NCI-H2107 (cell line): ENCODE measurements around the gene GRN.
"Not testable (repeated sequence)": the region's sequence is repeated elsewhere in the genome, so short reads cannot be mapped to it uniquely, and the experiment has no call there.

Experiments used
- DNase-seq: peaks from one replicate; lab custom pipeline; 2025; lab: John Stamatoyannopoulos, UW

Gene GRN

DNA sequence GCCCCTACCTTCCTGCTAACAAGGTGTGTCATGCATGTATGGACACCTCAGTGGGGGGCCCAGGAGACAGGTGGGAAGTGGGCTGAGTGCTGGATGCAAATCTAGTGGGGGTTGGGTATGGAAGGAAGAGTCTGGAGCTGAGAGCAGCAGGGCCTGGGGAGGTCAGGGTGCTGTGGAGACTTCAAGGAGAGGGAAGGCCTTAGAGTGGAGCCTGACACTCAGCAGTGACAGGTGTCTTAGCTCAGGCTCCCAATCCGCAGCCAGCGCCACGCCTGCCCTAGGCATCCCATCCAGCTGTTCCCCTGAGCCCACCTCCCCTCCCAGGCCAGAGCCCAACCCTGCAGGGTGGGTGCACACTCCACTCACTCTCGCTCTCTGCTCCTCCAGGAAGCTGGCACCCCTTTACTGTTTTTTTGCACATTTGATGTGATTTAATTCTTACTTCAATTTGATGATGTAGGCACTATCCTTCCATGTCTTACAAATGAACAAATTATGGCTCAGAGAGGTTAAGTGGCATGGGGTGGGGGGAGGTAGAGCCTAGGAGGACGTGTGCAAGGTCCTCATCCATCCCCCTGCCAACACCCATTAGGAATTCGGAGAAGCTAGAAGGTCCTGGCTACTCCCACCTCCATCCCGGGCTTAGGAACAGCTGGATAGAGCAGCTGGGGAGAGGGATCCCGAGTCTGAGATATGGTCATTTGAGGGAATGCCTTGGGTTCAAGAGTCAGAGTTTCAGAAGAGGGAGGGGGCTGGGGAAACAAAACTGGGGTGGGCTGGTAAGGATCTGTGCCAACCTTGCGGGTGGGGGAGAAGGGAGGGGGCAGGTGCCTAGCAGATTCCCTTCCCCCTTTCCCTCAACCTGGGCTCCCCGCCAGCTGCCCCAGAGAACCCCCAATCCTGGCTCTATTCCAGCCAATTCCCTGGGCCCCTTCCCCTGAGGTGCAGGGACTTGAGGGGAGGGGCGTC, 16.5 kb downstream of the GRN start:
- no peak for DNase-seq

DNA sequence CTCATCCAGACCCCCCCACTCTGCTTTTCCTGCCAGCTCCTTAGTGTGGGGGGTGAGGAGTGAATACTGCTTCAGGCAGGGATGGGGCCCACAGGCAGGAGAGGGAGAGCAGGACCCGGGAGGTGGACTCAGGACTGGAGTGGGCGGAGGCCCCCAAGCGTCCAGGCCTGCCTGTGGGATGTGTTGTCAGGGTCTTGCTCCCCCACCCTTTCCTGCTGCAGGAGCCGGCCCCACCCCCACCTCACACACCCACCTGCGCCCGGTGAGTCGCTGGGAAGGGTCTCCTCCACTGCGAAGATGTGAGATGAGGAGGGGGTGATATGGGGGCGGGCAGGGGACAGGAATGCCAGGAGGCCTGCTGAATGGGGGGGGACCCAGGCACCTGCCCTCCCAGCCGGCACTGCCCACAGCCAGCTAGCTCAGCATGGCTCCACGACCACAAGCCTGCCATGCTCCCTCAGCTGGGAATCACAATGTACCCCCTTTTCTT, 17.4 kb downstream of the GRN start:
- DNase-seq, result no peak

DNA sequence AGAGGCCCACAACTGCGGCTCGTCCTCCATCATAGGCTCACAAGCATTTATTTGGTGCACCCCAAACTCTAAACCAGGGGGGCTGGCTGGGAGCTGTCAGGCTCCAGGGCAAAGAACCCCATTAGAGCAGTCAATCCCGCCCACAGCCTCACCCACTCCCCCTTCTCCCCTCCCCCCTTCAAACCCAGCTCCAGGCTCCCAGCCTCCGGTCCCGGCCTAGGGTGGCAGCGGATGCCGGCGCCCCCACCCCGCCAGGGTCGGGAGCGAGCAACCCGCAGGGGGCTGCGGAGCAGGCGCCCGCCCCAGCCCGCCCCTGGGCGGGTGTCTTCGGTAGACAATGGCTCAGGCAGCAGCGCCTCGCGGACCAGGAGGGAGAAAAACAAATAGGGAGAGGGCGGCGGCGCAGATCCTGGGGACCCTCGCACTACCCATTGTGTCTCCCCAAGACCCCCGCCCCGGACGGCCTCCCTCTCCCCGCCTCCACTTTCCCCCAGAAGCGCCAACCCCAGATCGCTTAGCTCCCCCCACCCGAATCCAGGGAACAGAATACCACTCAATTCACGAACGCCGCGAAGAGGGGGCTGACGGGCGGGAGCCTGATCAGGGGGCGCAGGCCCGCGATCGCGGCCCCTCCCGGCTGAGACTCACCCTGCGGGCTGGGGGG, 18.0 kb downstream of the GRN start:
- no peak for DNase-seq

DNA sequence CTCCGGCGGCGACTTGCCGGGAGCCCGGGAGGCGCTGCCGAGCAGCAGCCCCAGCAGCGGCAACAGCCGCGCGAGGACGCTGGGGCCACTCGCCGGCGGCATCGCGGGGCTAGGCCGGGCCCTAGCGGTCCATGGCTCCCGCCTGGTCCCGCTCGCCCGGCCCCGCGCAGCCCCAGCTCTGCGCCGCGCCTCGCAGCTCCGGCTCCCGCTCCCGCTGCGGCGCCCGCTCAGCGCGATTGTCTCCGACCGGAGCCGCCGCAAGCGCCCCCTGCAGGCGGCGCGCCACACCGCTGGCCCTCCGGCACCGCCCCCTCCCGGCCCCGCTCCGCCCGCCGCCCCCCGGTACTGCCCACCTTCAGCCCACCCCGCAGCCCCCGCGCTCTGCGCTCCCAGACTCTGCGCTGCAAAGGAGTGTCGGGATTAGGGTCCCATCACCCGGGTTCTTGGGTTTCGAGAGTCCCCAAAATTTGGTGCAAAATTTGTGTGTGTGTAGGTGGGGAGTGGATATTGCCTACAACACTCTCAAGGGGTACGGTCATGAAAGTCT, 18.6 kb downstream of the GRN start, which contains the start of gene FAM171A2:
Gene FAM171A2, minus strand, starts transcription at position 241 of the 547 bp plus-strand sequence. Its CDS starts 139 bp downstream, at position 102.
- no peak for DNase-seq

DNA sequence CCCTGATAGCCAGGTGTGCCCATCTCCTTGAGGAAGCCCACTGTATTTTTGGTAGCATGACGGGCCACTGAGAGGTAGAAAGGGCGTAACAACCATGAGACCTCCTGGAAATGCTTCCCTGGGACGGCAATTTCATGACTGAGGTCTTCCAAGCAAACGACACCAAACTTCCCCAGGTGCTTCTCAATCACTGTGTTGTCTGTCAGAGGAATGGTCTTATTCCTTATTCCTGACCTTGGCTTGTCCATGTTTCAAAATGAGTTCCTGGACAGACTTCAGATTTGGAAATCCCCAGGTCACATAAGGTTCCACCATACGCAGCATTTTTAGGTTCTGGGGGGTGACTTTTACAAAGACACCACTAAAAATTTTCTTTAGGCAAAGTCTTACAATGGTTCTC, 19.9 kb downstream of the GRN start:
- not testable (repeated sequence) for DNase-seq

DNA sequence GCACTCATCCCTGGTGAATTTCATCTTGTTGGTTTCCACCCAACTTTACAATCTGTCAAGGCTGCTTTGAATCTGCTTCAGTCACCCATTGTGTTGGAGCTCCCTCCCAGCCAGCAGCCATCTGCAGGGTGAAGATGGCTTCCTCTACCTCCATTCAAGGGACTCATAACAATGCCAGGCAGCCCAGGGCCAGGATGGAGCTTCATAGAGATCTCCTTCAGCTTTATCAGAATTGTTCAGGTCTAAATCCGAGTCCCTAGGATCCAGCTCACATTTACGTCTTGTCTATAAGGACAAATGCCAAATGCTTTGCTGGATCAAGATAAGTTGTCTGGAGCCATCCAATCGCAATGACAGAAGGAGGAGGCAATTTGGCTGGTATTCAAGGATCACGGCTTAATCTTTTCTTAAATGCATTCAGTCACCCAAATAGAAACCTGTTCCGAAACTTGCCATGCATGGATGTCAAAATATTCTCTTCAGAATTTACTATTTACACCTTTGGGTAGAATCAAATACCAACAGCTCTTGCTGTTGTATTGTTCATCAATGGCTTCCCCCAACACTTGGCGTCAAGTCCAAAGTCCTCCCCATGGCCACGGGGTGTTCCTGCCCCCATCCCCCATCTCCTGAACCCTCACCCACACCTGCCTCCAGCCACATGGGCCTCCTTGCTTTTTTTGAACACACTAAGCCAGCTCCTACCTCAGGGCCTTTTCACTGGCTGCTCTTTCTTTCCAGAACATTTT, 22.3 kb downstream of the GRN start:
- DNase-seq, result no peak

DNA sequence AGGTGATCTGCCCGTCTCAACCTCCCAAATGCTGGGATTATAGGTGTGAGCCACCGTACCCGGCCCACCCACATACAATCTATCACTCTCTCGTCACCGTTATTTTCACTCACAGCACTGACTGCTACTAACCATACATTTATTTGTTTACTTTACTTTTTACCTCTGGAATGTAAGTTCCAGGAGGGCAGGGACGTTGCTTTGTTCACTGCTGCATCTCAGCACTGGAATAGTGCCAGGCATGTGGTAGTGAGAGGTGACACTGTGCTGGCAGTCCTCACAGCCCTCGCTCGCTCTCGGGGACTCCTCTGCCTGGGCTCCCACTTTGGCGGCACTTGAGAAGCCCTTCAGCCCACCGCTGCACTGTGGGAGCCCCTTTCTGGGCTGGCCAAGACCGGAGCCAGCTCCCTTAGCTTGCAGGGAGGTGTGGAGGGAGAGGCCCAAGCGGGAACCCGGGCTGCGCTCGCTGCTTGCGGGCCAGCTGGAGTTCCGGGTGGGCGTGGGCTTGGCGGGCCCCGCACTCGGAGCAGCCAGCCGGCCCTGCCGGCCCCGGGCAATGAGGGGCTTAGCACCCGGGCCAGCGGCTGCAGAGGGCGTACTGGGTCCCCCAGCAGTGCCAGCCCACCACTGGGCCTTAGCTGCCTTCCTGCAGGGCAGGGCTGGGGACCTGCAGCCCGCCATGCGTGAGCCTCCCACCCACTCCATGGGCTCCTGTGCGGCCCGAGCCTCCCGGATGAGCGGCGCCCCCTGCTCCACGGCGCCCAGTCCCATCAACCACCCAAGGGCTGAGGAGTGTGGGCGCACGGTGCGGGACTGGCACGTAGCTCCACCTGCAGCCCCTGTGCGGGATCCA, 23.5 kb downstream of the GRN start:
- DNase-seq, result not testable (repeated sequence)

DNA sequence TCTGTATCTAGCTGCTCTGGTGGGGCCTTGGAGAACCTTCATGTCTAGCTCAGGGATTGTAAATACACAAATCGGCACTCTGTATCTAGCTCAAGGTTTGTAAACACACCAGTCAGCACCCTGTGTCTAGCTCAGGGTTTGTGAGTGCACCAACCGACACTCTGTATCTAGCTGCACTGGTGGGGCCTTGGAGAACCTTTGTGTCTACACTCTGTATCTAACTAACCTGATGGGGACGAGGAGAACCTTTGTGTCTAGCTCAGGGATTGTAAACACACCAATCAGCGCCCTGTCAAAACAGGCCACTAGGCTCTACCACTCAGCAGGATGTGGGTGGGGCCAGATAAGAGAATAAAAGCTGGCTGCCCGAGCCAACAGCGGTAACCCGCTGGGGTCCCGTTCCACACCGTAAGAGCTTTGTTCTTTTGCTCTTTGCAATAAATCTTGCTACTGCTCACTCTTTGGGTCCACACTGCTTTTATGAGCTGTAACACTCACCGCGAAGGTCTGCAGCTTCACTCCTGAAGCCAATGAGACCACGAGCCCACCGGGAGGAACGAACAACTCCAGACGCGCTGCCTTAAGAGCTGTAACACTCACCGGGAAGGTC, 24.4 kb downstream of the GRN start:
- DNase-seq, result not testable (repeated sequence)

DNA sequence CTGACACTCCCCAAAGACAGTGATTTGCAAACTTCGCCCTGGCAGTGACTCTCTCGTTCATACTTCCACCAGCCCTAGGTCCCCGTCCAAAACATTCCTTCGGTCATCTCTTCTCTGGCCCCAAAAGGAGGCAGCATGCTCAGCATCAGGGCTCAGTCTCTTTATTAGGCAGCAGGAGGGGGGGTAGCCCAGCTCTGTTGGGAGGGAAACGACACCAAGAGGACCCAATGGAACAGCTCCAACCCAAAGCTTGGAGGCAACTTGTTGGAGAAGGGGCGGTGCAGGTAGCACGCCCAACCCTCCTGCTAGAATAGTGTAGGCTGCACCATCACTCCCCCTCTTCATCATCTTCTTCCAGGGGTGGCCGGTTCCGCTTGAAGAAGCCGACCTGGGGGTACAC, 26.9 kb downstream of the GRN start:
- no peak for DNase-seq

DNA sequence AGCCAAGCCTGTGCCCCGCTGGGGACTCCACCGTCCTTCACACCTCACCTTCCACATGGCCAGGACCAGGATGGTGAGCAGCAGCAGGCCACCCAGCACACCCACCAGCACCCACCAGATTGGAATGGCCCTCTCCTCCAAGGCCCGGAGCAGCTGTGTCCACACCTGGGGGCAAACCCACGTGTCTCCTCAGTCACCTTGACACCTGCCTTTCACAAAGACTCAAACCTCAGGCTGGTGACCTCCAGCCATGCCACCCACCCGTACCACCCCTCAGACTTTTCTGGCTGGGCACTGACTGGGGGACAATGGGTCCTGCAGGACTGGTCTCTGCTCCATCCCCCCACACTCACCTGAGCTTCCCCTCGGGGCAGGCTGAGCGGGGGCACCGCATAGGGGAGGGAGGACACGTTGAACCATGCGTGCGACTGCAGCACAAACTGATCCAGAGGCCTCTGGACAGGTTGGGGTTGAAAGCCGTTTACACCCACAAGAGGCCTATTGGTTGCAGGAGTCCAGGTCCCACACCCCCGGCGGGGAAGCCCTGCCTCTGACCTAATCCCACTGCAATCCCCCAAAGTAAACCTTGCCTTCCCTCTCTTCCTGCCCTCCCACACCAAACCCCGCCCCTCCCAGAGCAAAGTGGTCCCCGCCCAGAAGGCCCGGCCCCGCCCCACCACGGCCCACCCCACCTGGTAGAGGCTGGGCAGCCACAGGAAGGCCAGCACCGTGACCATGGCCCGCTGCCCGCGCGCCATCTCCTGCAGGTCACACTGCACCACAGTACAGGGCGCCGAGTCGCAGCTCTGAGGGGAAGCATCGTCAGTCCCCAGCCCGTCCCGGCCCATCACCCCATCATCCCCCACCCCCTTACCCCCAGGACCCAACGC, 29.4 kb downstream of the GRN start:
- DNase-seq, result no peak

DNA sequence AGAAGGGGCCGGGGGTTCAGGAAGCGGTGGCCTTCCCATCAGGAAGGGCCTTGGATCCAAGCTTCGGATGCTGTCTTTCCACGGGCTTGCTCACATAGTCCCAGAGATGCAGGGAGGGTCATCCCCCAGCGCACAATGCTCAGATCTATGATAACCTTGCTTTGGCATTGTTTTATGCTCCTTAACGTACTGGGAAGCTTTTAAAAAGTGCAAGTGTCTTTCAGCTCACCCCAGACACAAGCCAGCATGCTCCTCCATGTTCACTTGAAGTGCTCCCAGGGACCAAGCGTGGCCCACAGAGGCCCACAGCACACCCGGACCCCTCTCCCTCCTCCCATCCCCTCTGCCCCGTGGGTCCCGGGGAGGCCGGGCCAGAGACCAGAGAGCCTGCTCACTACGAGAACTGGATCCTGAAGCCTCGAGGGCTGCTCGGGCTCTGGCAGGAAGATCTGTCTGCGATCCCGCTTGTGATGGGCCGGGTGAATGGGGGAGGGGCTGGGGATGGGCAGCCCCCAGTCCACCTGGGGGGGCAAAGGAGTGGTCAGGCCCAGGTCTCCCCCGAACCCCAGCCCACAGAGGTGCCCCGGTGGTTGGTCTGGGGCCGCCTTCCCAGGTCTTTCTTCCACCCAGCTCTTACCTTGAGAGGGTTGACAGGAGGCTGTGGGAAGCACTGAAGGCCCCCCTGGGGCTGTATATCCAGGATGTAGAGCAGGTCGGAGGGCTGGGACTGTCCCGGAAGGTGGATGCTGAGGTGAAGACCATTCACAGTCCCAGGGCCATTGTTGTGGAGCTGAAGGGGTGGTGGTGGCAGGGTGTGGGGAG, 30.3 kb downstream of the GRN start:
- no peak for DNase-seq

DNA sequence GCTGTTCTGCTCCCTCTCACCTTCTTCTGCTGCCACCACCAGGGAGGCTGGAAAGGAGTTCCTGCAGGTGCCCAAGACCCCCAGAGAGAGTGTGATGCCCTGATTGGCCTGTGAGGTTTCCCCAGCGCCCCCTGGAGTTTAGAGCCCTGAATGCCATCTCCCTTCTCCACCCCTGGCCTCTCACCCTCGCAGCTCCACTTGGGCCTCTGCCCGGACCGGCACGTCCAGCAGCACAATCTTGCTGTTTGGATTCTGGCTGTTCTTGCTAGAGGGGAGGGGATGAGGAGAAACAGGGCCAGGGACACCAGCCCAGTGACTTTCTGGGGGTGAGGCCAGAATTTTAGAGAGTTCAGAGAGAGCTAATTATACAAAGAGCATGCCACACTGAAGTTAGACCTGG, 31.0 kb downstream of the GRN start:
- no peak for DNase-seq

DNA sequence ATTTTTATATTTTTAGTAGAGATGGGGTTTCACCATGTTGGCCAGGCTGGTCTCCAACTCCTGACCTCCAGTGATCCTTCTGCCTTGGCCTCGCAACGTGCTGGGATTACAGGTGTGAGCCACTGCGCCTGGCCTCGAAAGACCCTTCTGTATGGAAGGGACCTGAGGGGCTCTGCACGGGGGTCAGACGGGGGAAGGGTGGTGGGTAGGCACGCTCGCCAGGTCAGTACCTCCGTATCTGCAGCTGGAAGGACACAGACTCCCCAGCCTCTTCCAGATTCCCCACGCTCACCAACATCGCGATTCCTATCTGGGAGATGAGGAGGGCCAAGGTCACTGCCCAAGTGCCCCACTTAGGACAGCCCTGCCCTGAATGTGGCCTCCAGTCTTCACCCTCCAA, 31.7 kb downstream of the GRN start:
- no peak for DNase-seq

DNA sequence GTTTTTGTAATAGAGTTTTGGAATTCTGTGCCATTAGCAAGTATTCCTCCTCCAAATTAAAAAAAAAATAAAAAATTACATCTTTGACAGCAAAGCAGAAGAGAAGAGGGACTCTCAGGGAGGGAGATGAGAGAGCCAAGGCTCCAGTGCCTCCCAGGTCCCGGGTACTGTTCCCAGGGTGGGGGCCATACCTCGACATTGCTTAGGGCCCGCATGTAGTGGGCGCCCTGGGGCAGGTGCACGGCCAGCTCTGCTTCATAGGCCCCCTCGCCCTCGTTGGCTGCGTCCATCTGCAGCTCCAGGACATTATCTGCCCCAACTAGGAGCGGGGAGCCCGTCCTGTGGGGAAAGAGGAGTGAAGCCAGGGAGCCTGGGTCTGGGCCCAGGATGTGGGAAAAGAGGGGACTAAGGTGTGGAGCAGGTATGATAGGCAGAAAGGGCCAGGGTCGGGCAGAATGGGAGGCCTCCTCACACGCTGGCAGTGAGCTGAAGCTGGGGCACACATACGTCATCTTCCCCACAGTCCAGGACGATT, 33.1 kb downstream of the GRN start:
- no peak for DNase-seq

DNA sequence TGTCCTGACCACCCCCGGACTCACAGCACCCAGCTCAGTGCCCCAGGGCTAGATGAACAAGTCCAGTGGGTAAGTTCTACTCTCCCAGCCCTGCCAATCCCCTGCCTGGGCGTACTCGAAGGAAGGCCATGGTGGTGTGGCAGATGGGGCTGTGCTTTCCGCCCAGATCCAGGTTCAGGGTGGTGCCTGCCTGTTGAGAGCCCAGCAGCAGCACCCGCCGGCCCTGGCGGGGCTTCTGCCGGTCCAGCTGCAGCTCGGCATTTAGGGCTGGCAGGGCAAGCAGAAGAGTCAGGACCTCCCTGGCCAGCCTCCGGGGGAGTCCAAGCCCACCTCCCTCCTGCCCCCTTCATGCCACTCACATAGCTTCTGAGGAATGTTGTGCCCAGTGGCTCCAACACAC, 34.8 kb downstream of the GRN start:
- no peak for DNase-seq

DNA sequence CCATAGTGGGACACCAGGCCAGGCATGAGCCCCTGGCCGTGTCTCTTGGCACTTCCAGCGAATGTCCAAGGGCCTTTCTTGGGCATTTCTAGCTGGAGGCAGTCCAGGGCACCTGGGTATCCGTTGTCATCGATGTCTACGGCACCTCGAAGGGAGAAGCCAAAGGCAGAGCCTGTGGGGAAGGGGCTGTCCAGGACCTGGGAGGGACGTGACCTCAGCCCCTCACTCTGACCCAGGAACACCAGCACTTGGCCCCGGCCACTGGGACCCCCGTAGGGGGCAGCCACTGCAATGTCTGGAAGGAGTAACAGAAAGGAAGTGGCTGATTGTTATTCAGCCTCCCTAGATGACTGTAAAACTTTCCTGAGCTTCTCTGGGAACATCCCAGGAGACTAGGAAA, 35.7 kb downstream of the GRN start:
- no peak for DNase-seq

DNA sequence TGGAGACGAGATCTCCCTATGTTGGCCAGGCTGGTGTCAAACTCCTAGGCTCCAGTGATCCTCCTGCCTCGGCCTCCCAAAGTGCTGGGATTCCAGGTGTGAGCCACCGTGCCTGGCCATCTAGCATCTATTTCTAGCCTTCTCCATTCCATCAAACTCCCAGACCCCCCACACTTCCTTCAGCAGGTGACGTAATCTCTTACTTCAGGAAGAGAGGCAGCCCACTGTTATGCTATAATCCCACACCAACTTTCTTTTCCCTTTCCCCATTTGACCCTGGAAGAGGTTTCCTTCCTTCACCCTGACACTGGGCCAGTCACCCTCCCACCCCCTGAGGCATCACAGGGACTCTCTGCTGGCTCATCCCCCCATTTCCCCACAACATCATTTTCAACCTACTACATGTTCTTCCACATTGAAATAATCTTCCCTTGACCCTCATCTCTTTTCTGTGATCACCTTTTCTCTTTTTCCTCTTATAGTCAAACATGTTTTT, 36.8 kb downstream of the GRN start:
- DNase-seq, result no peak

DNA sequence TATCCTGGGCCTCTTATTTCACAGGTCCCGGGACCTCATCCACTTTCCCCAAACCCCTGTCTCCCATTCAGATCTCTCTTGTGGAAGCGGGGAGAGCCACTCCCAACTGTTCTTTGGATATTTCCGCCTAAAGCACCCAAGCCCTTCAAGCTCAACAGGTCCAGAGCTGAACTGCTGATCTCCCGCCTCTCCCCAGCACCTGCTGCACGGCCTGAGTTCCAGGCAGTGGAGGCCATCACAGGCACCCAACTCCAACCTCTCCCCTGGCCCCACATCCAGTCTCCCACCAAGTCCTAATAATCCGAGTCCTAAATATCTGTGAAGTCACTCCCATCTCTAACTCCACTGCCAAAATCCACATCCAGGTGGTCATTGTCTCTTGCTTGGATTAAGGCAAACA, 37.8 kb downstream of the GRN start:
- no peak for DNase-seq
